IPS-18a (cell line): ENCODE measurements around the gene HELZ.
"Not testable (repeated sequence)": the region's sequence is repeated elsewhere in the genome, so short reads cannot be mapped to it uniquely, and the experiment has no call there.

Experiments
- H3K27ac ChIP-seq: one replicate; pipeline ENCODE4 v1.5.1; 2013; ENCODE audit warnings: low read length
- H3K27me3 ChIP-seq: one replicate; pipeline ENCODE4 v1.6.1; 2013; ENCODE audit warnings: mild to moderate bottlenecking, low read length; ENCODE audit not compliant: control insufficient read depth, insufficient read depth
- H3K36me3 ChIP-seq: one replicate; pipeline ENCODE4 v1.6.1; 2013; ENCODE audit warnings: low read depth, low read length; ENCODE audit not compliant: control insufficient read depth
- H3K4me1 ChIP-seq: one replicate; pipeline ENCODE4 v1.6.1; 2013; ENCODE audit warnings: low read depth, low read length; ENCODE audit not compliant: control insufficient read depth
- H3K4me3 ChIP-seq: one replicate; pipeline ENCODE4 v1.5.1; 2013; ENCODE audit warnings: low read length
- H3K9ac ChIP-seq: one replicate; pipeline ENCODE4 v1.6.1; 2013; ENCODE audit warnings: mild to moderate bottlenecking, low read length, moderate library complexity
- H3K9me3 ChIP-seq: one replicate; pipeline ENCODE4 v1.6.1; 2013; ENCODE audit warnings: low read depth, low read length; ENCODE audit not compliant: control insufficient read depth

Gene HELZ

DNA sequence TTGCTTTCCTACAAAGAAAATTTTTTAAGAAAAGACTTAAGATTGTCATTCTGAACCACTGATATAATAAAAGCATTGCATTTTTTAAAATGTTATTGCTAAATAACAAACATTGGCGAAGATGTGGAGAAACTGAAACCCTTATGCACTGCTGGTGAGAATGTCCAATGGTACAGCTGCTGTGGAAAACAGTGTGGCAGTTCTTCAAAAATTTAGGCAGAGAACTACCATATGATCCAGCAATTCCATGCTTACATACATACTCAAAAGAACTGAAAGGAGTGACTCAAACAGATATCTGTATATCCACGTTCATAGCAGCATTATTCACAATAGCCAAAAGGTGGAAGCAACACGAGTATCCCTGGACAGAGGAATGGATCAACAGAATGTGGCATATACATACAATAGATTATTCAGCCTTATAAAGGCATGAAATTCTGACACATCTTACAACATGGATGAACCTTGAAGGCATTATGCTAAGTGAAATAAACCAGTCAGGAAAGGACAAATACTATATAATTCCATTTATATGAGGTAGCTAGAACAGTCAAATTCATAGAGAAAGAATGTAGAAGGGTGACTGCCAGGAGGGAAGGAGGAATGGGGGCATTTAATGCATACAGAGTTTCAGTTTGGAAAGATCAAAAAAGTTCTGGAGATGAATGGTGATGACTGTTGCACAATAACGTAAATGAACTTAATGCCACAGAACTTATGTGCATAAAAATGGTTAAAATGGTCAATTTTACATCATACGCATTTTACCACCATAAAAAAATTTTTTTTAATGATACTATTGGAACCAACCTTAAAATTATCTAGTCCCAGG lies 108.6 kb downstream of the HELZ start:
- H3K9me3 ChIP-seq = no peaks in the 10 kb centered on the region
- H3K27me3 ChIP-seq = no peaks in the 10 kb centered on the region
- peaks cover 7% of the 10 kb centered on the region for H3K36me3 ChIP-seq
- no peak overlapping the region for H3K4me3 ChIP-seq
- H3K9ac ChIP-seq = no peak overlapping the region
- no peaks in the 10 kb centered on the region for H3K4me1 ChIP-seq
- H3K27ac ChIP-seq = no peak overlapping the region

DNA sequence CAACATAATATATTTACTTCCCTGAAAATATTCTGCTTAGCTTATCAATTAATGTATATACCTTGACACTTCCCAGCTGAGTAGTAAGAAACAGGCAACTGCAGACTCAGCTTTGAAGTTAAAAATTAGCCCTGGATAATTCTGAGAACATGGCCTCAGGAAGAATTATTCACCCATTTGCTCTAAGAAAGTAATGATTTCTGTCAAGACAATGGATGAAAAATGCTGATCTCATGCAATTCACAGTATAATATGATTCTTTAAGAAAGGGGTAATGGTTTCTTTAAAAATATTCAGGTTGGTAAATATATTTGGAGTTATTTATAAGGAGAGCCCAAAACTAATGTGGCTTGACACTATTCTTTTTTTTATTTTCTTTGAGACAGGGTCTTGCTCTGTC lies 111.8 kb downstream of the HELZ start:
- H3K36me3 ChIP-seq = peaks cover 10% of the 10 kb centered on the region
- H3K9ac ChIP-seq = no peak overlapping the region
- H3K4me1 ChIP-seq = no peaks in the 10 kb centered on the region
- no peak overlapping the region for H3K27ac ChIP-seq
- no peaks in the 10 kb centered on the region for H3K27me3 ChIP-seq
- no peak overlapping the region for H3K4me3 ChIP-seq
- H3K9me3 ChIP-seq = no peaks in the 10 kb centered on the region

DNA sequence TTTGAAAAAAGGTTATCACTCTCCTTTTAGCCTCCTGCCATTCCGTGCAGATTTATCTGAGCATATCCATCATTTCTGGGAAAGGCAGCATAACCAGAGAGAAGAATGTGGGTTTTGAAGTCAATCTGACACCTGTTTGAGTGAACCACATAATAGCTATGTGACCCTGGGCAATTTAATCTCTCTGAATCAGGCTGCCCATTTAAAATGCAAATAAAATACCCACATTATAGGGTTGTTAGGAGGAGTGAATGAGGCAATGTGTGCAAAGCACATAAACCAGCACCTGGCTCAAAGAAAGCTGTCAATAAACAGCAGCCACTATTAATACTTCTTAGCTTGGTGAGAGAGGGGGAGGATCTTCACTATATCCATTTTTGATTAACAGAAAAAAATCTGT lies 112.6 kb downstream of the HELZ start:
- H3K27me3 ChIP-seq = no peaks in the 10 kb centered on the region
- H3K9ac ChIP-seq = no peak overlapping the region
- H3K4me3 ChIP-seq = no peak overlapping the region
- no peak overlapping the region for H3K27ac ChIP-seq
- no peaks in the 10 kb centered on the region for H3K4me1 ChIP-seq
- peaks cover 10% of the 10 kb centered on the region for H3K36me3 ChIP-seq
- H3K9me3 ChIP-seq = no peaks in the 10 kb centered on the region

DNA sequence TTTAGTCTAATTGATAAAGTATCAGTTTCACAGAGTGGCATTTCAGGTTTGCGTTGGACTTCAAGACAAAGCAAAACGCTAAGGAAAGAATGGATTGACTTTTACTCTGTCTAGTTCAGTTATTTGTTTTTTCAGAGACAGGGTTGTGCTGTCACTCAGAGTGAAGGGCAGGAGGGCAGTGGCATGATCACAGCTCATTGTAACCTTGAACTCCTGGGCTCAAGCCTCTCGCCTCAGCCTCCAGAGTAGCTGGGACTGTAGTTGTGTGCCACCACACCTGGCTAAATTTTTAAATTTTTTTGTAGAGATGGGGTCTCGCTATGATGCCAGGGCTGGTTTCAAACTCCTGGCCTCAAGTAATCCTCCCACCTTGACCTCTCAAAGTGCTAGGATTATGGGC lies 114.2 kb downstream of the HELZ start:
- Histone ChIP-seq H3K9ac (no peak overlapping the region), H3K4me3 (no peak overlapping the region), H3K27me3 (no peaks in the 10 kb centered on the region), H3K36me3 (peaks cover 5% of the 10 kb centered on the region), H3K9me3 (no peaks in the 10 kb centered on the region), H3K27ac (no peak overlapping the region), H3K4me1 (no peaks in the 10 kb centered on the region)

DNA sequence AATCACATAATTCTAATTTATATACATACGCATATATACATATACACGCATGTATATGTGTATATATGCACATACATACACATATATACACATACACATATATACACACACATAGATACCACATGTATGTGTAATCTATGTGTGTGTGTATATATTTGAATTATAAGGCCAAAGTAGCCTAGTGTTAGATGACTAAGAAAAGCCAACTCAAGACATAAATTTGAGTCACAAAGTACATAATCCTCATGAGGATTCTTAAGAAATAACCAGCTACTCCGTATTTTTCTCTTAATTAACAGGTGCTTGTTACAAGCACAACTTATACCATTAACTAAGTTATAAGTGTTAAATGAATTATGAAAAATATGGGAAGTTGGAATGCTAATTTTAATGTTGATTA lies 115.7 kb downstream of the HELZ start:
- Histone ChIP-seq H3K27me3 (no peaks in the 10 kb centered on the region), H3K4me1 (no peaks in the 10 kb centered on the region), H3K36me3 (peaks cover 3% of the 10 kb centered on the region), H3K27ac (no peak overlapping the region), H3K9me3 (no peaks in the 10 kb centered on the region), H3K9ac (no peak overlapping the region), H3K4me3 (no peak overlapping the region)

DNA sequence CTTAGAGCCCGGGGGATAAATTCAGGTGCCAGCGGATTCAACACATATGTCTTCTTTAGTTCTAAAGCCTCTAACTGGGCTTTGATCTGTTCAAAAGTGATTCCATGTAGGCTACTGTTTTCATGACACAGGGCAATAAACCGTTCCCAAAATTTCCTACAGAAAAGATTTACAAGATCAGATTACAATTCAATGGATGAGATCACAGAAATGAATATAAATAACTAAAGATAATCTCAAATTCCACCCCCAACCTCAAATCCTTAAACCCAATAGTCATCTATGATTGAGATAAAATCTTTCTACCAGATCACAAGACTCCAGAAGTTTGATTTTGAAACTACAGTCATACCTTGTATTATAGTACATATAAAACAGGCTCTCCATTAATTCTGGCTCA lies 116.3 kb downstream of the HELZ start:
- no peaks in the 10 kb centered on the region for H3K9me3 ChIP-seq
- no peaks in the 10 kb centered on the region for H3K4me1 ChIP-seq
- no peak overlapping the region for H3K4me3 ChIP-seq
- H3K9ac ChIP-seq = no peak overlapping the region
- H3K36me3 ChIP-seq = peaks cover 3% of the 10 kb centered on the region
- H3K27me3 ChIP-seq = no peaks in the 10 kb centered on the region
- no peak overlapping the region for H3K27ac ChIP-seq

DNA sequence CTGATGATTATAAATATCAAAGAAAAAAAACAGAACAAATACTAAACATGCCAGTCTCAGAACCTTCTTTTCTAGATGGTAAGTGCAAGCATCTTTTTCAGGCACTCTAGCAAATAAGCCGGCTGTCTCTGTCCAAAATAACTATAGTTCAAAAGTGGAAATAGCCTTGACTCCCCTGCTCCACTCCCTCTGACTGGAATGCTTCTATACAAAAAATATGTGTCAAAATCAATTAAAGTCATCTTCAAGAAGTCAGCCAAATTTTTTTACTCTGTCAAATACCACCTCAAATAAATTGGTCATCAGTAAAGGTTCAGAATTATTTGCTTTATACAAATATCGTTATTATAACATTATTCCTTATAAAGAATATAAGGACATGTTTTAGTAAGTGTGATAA lies 117.1 kb downstream of the HELZ start:
- Histone ChIP-seq H3K27me3 (no peaks in the 10 kb centered on the region), H3K4me3 (no peak overlapping the region), H3K27ac (no peak overlapping the region), H3K9ac (no peak overlapping the region), H3K9me3 (no peaks in the 10 kb centered on the region), H3K4me1 (no peaks in the 10 kb centered on the region), H3K36me3 (peaks cover 3% of the 10 kb centered on the region)

DNA sequence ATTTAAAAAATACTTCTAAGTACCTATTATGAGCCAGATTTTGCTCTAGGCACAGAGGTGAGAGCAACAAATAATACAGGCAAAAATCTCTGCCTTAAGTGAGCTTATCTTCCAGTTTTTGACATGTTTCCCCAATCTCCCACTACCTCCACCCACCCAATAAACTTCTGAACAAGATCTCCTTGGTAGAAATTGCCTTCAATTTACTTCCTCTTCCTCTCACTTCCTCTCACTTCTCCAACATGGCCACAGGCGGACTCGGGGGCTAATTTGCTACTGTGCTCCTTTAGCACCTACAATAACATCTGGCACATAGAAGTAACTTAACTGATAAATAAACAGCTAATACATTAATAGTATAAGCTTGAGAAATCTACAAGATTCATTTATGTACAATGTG lies 118.0 kb downstream of the HELZ start:
- Histone ChIP-seq H3K9ac (no peak overlapping the region), H3K4me1 (no peaks in the 10 kb centered on the region), H3K36me3 (peaks cover 3% of the 10 kb centered on the region), H3K27me3 (no peaks in the 10 kb centered on the region), H3K27ac (no peak overlapping the region), H3K9me3 (no peaks in the 10 kb centered on the region), H3K4me3 (no peak overlapping the region)

DNA sequence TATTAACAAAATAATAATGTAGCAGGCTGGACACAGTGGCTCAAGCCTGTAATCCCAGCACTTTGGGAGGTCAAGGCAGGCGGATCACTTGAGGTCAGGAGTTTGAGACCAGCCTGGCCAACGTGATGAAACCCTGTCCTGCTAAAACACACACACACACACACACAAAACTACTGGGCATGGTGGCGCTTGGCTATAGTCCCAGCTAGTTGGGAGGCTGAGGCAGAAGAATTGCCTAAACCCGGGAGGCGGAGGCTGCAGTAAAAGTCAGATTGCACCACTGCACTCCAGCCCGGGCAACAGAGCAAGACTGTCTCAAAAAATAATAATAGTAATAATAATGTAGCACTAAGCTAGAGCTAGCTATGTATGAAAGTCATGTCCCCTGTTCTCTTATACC lies 118.5 kb downstream of the HELZ start:
- H3K9ac ChIP-seq, H3K4me1 ChIP-seq, H3K4me3 ChIP-seq, H3K27ac ChIP-seq, H3K36me3 ChIP-seq, H3K27me3 ChIP-seq, H3K9me3 ChIP-seq: not testable (repeated sequence)

DNA sequence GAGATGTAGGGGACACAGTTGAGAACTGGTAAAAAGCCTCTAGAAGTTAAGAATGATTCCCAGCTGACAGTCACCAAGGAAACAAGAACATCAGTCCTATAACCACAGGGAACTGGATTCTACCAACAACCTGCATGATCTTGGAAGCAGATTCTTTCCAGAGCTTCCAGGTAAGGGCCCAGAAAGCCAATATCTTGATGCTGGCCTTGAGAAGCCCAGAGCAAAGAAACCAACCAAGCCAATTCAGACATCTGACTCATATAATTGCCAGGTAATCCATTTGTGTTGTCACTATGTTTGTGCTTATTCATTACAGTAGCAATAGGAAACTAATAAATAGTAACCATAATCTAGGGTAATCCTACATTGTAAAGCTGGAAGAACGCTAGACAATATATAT lies 119.1 kb downstream of the HELZ start:
- Histone ChIP-seq H3K4me3 (no peak overlapping the region), H3K9ac (no peak overlapping the region), H3K9me3 (no peaks in the 10 kb centered on the region), H3K36me3 (peaks cover 3% of the 10 kb centered on the region), H3K27ac (no peak overlapping the region), H3K4me1 (no peaks in the 10 kb centered on the region), H3K27me3 (no peaks in the 10 kb centered on the region)

DNA sequence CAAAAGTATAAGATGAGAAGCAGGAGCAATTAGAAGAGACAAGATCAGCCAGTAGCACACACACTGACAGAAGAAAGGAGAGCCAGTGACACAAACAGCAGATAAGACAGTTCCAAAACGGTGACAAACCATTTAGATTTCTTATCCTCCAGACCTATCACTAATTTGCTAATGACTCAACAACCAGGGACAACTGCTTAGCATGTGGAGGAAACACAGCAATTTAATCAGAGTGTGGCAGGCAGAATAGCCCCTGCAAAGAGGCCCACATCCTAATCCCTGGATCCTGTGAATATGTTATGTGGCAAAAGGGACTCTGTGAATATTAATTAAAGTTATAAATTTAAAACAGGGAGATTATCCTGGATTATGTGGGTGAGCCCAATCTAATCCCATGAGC lies 119.6 kb downstream of the HELZ start:
- peaks cover 3% of the 10 kb centered on the region for H3K36me3 ChIP-seq

DNA sequence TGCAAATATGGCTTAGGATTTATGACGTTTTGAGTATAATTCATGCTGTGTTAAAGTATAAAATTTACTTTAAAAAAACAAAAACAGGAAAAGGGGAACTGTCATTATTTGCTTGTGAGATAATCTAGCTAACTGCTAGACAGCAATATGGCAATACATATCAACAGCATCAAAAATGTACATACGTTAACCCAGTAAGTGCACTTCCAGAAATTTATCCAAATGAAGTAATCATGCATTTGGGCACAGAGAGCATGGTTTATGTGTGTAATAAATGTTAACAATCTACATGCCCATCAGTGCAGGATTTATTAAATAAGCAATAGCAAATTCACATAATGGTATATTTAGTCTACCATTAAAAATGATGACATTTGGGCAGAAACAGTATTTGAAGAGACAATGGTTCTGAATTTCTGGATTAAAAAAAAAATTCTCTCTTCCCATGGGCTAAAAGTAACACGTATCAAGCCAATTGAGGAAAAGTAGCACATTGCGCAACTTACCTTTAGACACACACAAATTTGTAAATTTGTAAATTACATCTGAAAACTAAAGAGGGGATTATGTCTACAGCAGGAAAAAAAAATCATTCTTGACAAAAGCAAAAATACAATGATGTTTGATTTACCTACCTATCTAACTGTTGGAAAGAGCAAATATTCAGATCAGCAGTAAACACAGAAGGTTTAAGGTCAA lies 120.4 kb downstream of the HELZ start:
- Histone ChIP-seq H3K9ac (no peak overlapping the region), H3K4me1 (no peaks in the 10 kb centered on the region), H3K27me3 (no peaks in the 10 kb centered on the region), H3K27ac (no peak overlapping the region), H3K9me3 (no peaks in the 10 kb centered on the region), H3K36me3 (peaks cover 7% of the 10 kb centered on the region), H3K4me3 (no peak overlapping the region)

More for the DNA sequence above, 119.6 kb downstream of the HELZ start:
- no peaks in the 10 kb centered on the region for H3K9me3 ChIP-seq
- H3K27ac ChIP-seq = no peak overlapping the region
- no peaks in the 10 kb centered on the region for H3K4me1 ChIP-seq
- no peak overlapping the region for H3K4me3 ChIP-seq
- H3K27me3 ChIP-seq = no peaks in the 10 kb centered on the region
- no peak overlapping the region for H3K9ac ChIP-seq
